Dendritic cell treated with granulocyte-macrophage colony-stimulating factor and Interleukin-4, amounts not matched to agents 40 ng/mL and 50 ng/mL, for 4 days (primary cell): ENCODE measurements around the gene RPS15.

Experiments
- H3K27ac Mint-ChIP-seq: one replicate; pipeline ENCODE4 v1.8.0; 2022; ENCODE audit warnings: mild to moderate bottlenecking, mixed read lengths
- H3K27me3 Mint-ChIP-seq: one replicate; pipeline ENCODE4 v1.8.0; 2022; ENCODE audit warnings: mild to moderate bottlenecking, mixed read lengths
- H3K36me3 Mint-ChIP-seq: one replicate; pipeline ENCODE4 v1.8.0; 2022; ENCODE audit warnings: low read depth, mixed read lengths
- H3K4me1 Mint-ChIP-seq: one replicate; pipeline ENCODE4 v1.8.0; 2022; ENCODE audit warnings: low read depth, mixed read lengths
- H3K4me3 Mint-ChIP-seq: one replicate; pipeline ENCODE4 v1.8.0; 2022; ENCODE audit warnings: mild to moderate bottlenecking, moderate library complexity, mixed read lengths
- H3K9me3 Mint-ChIP-seq: one replicate; pipeline ENCODE4 v1.8.0; 2022; ENCODE audit warnings: mixed read lengths
- intact Hi-C: fragments of 100-400 bp; cut with micrococcal nuclease; formaldehyde crosslinking; loops from one replicate; pipeline ENCODE4 v1.15.0; 2022

The RPS15 gene

GRCh38 chr19:1445185-1445931 lies 7.2 kb downstream of the RPS15 start:
- Mint-ChIP-seq H3K36me3 (peaks cover 27% of the 10 kb centered on the region), H3K27ac (peak overlapping the region; percentile 41), H3K27me3 (peaks cover 47% of the 10 kb centered on the region), H3K4me3 (peak overlapping the region; percentile 64), H3K4me1 (peaks cover 48% of the 10 kb centered on the region), H3K9me3 (no peaks in the 10 kb centered on the region)
- intact Hi-C loops = no loop called here

- H3K36me3 Mint-ChIP-seq = peaks cover 19% of the 10 kb centered on the region
- H3K4me1 Mint-ChIP-seq = peaks cover 40% of the 10 kb centered on the region
- intact Hi-C loops = no loop called here
- H3K27ac Mint-ChIP-seq = no peak overlapping the region
- H3K9me3 Mint-ChIP-seq = no peaks in the 10 kb centered on the region
- H3K27me3 Mint-ChIP-seq = peaks cover 55% of the 10 kb centered on the region
- no peak overlapping the region for H3K4me3 Mint-ChIP-seq
Measured at GRCh38 chr19:1445932-1446712, 7.9 kb downstream of the RPS15 start.

DNA sequence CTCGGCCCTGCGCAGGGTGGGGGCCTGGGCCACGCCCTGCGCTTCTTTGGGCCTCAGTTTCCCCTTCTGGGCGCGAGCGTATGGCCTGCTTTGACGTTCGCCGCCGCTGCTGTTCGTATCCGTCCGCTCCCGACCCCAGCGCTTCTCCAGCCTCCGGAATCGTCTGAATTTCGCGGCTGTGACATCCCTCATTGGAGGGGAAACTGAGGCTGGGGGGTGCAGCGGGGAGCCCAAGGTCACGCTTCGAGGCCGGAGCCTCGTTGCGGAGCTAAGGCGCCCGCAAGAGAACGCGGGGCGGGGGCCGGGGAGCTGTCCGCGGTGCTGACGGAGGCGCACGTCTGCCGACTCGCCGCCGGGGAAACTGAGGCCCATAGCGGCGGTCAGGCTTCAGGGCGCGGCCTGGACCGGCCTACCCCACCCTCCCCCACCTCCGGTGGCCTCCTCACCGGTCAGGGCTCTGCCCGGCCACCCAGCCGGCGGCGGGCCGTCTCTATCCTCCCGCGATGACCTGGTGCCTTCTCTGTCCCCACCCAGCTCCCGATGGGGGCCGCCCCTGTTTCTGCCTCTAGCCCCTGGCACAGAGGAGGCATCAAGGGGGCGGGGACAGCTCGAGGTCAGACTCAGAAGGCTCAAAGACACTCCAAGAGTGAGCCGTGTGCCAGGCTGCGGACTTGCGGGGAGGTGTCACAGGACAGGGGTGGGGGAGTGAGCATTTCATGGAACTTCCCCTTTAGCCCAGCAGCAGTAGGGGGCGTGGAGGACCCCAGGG lies 8.7 kb downstream of the RPS15 start:
- intact Hi-C loops = no loop called here
- Mint-ChIP-seq H3K27me3 (peaks cover 62% of the 10 kb centered on the region), H3K36me3 (peaks cover 11% of the 10 kb centered on the region), H3K4me3 (no peak overlapping the region), H3K27ac (no peak overlapping the region), H3K4me1 (peaks cover 35% of the 10 kb centered on the region), H3K9me3 (no peaks in the 10 kb centered on the region)

DNA sequence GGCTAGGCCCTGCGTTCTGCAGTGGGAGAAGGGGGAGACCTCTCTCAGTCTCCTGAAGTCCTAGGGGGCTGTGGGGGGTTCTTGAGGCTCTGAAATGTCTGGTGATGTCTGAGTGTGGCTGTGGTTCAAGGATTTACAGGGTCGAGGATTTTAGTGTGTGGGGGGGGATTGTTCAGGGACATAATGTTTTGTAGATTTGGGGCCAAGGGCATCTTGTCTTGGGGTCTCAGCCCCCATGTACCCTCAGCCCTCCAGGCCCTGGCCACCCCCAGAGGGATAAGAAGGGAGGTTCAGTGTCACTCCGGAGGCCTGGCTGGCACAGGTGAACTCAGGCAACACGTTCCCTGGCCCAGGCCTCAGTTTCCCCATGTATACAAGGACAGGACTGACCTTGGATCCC lies 9.3 kb downstream of the RPS15 start:
- Mint-ChIP-seq H3K4me3 (no peak overlapping the region), H3K9me3 (no peaks in the 10 kb centered on the region), H3K27ac (no peak overlapping the region), H3K36me3 (peaks cover 5% of the 10 kb centered on the region), H3K27me3 (peaks cover 68% of the 10 kb centered on the region), H3K4me1 (peaks cover 33% of the 10 kb centered on the region)
- intact Hi-C loops = no loop called here

GRCh38 chr19:1447944-1448343 lies 9.7 kb downstream of the RPS15 start:
- H3K4me3 Mint-ChIP-seq = no peak overlapping the region
- peaks cover under 1% of the 10 kb centered on the region for H3K36me3 Mint-ChIP-seq
- intact Hi-C loops = no loop called here
- H3K27ac Mint-ChIP-seq = no peak overlapping the region
- peaks cover 29% of the 10 kb centered on the region for H3K4me1 Mint-ChIP-seq
- peaks cover 73% of the 10 kb centered on the region for H3K27me3 Mint-ChIP-seq
- no peaks in the 10 kb centered on the region for H3K9me3 Mint-ChIP-seq

- peaks cover 87% of the 10 kb centered on the region for H3K27me3 Mint-ChIP-seq
- intact Hi-C loops = no loop called here
- peaks cover 20% of the 10 kb centered on the region for H3K4me1 Mint-ChIP-seq
- H3K36me3 Mint-ChIP-seq = no peaks in the 10 kb centered on the region
- H3K27ac Mint-ChIP-seq = no peak within 1 kb of the TSS
- H3K9me3 Mint-ChIP-seq = no peaks in the 10 kb centered on the region
- no peak within 1 kb of the TSS for H3K4me3 Mint-ChIP-seq
Measured at GRCh38 chr19:1449467-1450442, 11.6 kb downstream of the RPS15 start, which contains the start of gene APC2. APC2 (plus strand) TSS chr19:1450121; CDS start chr19:1453002, 2,881 bp downstream.

DNA sequence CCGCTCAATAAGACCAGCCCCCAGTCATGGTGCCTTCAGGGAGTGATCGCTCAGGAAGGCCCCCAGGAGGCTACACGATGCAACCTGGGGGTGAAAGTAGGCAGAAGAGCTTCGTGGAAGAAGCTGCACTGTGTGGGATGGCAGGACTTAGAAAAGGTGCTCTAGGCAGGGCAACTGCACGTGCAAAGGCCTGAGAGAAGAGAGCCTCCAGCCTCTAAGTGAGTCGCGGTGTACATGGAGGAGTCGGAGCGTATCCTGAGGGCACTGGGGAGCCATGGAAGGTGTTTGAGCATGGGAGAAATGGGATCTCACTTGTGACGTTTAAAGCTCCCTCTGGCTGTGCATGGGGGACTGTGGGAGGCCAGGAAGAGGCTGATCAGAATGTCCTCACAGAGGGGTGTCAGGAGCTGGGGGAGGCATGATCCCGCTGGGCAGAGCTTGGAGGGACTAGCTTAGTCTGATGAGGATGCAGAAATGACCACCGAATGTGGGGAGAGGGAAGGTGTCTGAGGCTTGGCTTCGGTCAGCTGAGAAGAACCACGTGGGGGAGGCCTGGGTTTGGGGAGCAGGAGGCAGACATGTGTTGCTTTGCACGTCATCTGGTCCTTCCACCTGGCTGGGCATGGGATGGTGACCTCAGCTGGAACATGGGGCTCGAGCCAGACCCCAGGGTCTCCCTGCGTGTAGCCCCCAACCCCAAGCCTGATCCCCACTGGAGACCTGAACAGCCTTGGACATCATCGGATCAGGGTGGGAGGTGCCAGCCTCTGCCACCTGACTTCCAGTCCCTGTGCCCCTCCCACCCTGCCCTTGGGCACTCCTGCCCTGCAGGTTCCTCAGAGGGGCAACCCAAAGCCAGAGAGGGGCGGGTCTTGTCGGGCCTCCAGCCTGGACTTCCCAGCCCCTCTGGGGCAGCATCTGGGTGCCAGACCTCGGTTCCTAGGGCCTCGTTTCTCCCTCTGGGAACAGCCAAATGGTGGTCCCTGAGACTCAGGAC lies 12.8 kb downstream of the RPS15 start:
- Mint-ChIP-seq H3K27ac (no peak overlapping the region), H3K4me3 (no peak overlapping the region), H3K36me3 (no peaks in the 10 kb centered on the region), H3K9me3 (no peaks in the 10 kb centered on the region), H3K4me1 (peaks cover 19% of the 10 kb centered on the region), H3K27me3 (peaks cover 92% of the 10 kb centered on the region)
- intact Hi-C loops = no loop called here

GRCh38 chr19:1451916-1452801 lies 14.0 kb downstream of the RPS15 start:
- intact Hi-C loops = no loop called here
- Mint-ChIP-seq H3K4me3 (no peak overlapping the region), H3K36me3 (no peaks in the 10 kb centered on the region), H3K4me1 (peaks cover 18% of the 10 kb centered on the region), H3K9me3 (no peaks in the 10 kb centered on the region), H3K27me3 (peaks cover 95% of the 10 kb centered on the region), H3K27ac (no peak overlapping the region)

- peaks cover 95% of the 10 kb centered on the region for H3K27me3 Mint-ChIP-seq
- no peak overlapping the region for H3K27ac Mint-ChIP-seq
- no peaks in the 10 kb centered on the region for H3K9me3 Mint-ChIP-seq
- no peaks in the 10 kb centered on the region for H3K36me3 Mint-ChIP-seq
- intact Hi-C loops = no loop called here
- peaks cover 15% of the 10 kb centered on the region for H3K4me1 Mint-ChIP-seq
- H3K4me3 Mint-ChIP-seq = no peak overlapping the region
Measured at GRCh38 chr19:1452802-1453524, 14.8 kb downstream of the RPS15 start.

- peaks cover 93% of the 10 kb centered on the region for H3K27me3 Mint-ChIP-seq
- intact Hi-C loops = no loop called here
- H3K4me3 Mint-ChIP-seq = no peak overlapping the region
Measured at GRCh38 chr19:1453525-1454364, 15.5 kb downstream of the RPS15 start.

More at GRCh38 chr19:1453525-1454364, 15.5 kb downstream of the RPS15 start:
- H3K4me1 Mint-ChIP-seq = peaks cover 15% of the 10 kb centered on the region
- no peaks in the 10 kb centered on the region for H3K36me3 Mint-ChIP-seq
- no peak overlapping the region for H3K27ac Mint-ChIP-seq
- no peaks in the 10 kb centered on the region for H3K9me3 Mint-ChIP-seq
